ENCODE data around the gene ST7L.

GRCh38 chr1:112628516-112628915, 9.6 kb upstream of the ST7L start:
- no peak for TF ChIP-seq SOX15 (CRISPR knock-in tag; IDR thresholded peaks at IDR 0.05)
- TF ChIP-seq CTCF (IDR thresholded peaks at IDR 0.05): no peak
- TF ChIP-seq PREB (CRISPR knock-in tag; IDR thresholded peaks at IDR 0.05; ENCODE audit: borderline replicate concordance): no peak
- no peak for TF ChIP-seq MAX (CRISPR knock-in tag; IDR thresholded peaks at IDR 0.05)
- TF ChIP-seq RELA (CRISPR knock-in tag; IDR thresholded peaks at IDR 0.05; ENCODE audit: borderline replicate concordance): no peak
- no peak for TF ChIP-seq CREB1 (CRISPR knock-in tag; IDR thresholded peaks at IDR 0.05)
- no peak for TF ChIP-seq USF2 (CRISPR knock-in tag; IDR thresholded peaks at IDR 0.05)
- no peak for TF ChIP-seq NR2C2 (CRISPR knock-in tag; IDR thresholded peaks at IDR 0.05)
- TF ChIP-seq AFF4 (CRISPR knock-in tag; IDR thresholded peaks at IDR 0.05; ENCODE audit: borderline replicate concordance): no peak
- TF ChIP-seq FOXK1 (CRISPR knock-in tag; IDR thresholded peaks at IDR 0.05): no peak
- TF ChIP-seq ATF1 (CRISPR knock-in tag; IDR thresholded peaks at IDR 0.05): no peak
- no peak for TF ChIP-seq SMAD3 (CRISPR knock-in tag; IDR thresholded peaks at IDR 0.05; ENCODE audit: borderline replicate concordance)
- no peak for TF ChIP-seq FOXJ3 (CRISPR knock-in tag; IDR thresholded peaks at IDR 0.05; ENCODE audit: borderline replicate concordance)

All from WTC11 (cell line).